Ovary (tissue), 10 donors: ENCODE data around the gene ARPC5L. TPM values are rescaled to one million over a fixed set of nuclear protein-coding genes. Genes with fewer than 3 reads are reported as not detected.

Source experiments
- DNase-seq, 5 donors: peaks; one replicate each; pipeline ENCODE4 v3.0.0-alpha.2; 2019 to 2020
- H3K27ac ChIP-seq, 2 donors: fragments of 200-600 bp; one replicate each; pipeline versions ENCODE4 v1.5.1 to v1.8.0; 2019 to 2022
- H3K27me3 ChIP-seq: fragments of 200-600 bp; one replicate; pipeline ENCODE4 v1.8.0; 2022
- H3K36me3 ChIP-seq: fragments of 200-600 bp; sonication (generic); one replicate; pipeline ENCODE4 v1.5.1; 2019
- H3K4me1 ChIP-seq: one replicate; pipeline ENCODE4 v1.8.1; 2013; ENCODE audit warnings: mild to moderate bottlenecking, moderate library complexity; ENCODE audit not compliant: insufficient read depth
- H3K4me3 ChIP-seq: fragments of 200-600 bp; sonication (generic); one replicate; pipeline ENCODE4 v1.5.1; 2017
- H3K9me3 ChIP-seq, 2 donors: fragments of 200-600 bp in 1 of 2; sonication (generic) in 1 of 2; one replicate each; pipeline versions ENCODE4 v1.5.1 to v1.8.1; 2013 to 2019; ENCODE audit warnings: mild to moderate bottlenecking in 1 of 2, moderate library complexity in 1 of 2
- CTCF ChIP-seq, 3 donors: fragments of 450-650 bp in 2 of 3; fragments of 200-600 bp in 1 of 3; IDR thresholded peaks; one replicate each; pipeline versions ENCODE4 v1.5.1 to v1.8.0; 2016 to 2022; ENCODE audit warnings: antibody characterized with exemption in 3 of 3, mild to moderate bottlenecking in 1 of 3
- EP300 ChIP-seq: sonication (generic); formaldehyde crosslinking; IDR thresholded peaks from one replicate; pipeline ENCODE4 v1.6.1; 2017; ENCODE audit warnings: antibody characterized with exemption
- POLR2A ChIP-seq: fragments of 450-650 bp; IDR thresholded peaks from one replicate; pipeline ENCODE4 v1.6.1; 2017; ENCODE audit warnings: antibody characterized with exemption, mild to moderate bottlenecking, moderate library complexity
- WGBS, 3 donors: extraction: QIAGEN DNeasy Blood & Tissue Kit in 1 of 3; methylation state at CpG; one replicate each; pipeline versions ENCODE4 v1.1.5 to v1.1.7; 2013 to 2017; 5-methylcytosine and 5-hydroxymethylcytosine counted together
- intact Hi-C, 4 donors: fragments of 100-400 bp; cut with DNase I; formaldehyde crosslinking; loops; one replicate each; pipeline versions ENCODE4 v1.11.0 to v1.15.1; 2022 to 2023
- long read RNA-seq, 3 donors: library from polyadenylated mRNA in 2 of 3; unstranded in 2 of 3; transcript quantifications; one replicate each; pipeline ENCODE4 v2.0.0 and lab custom pipeline, GENCODE V29; 2021 to 2026
- polyA plus RNA-seq, 2 donors: library from polyadenylated mRNA; stranded (reverse); fragments of 200-250 nt in 1 of 2; fragments of 350-450 nt in 1 of 2; fragmentation: Illumina TruSeq in 1 of 2; extraction: RNeasy Lipid Tissue Mini Kit (QIAGEN cat#74804) in 1 of 2; gene quantifications; one replicate each; pipeline ENCODE4 v1.2.3, GENCODE V29; 2013 to 2014
- total RNA-seq, 7 donors: library from RNA; depleted of rRNA in 2 of 7; stranded (reverse); fragments of >200 nt in 2 of 7; fragmentation: NEBNext Ultra II Directional in 3 of 7; extraction: Animal tissue kit (Norgen Biotek cat#: 25700) in 3 of 7; gene quantifications; one replicate each; pipeline versions ENCODE4 v1.1.0 to v1.2.4, GENCODE V29; 2016 to 2023
- donor health status: DM: no; HTN: no; CAD: no; lungs with moderate emphysema.
- donor health status: DM: no; HTN: no; CAD: no.
- donor health status: Bipolar disorder and iron deficiency.
- donor health status: DM: yes; HTN: yes; CAD: no.
- donor health status: DM: no; HTN: no; CAD: no.
- donor health status: DM: yes; HTN: yes; CAD: no.

ARPC5L gene
- 10 to 100 TPM in 6 of 7 donors, 1 to 10 TPM in 1; 8.5 to 22.0 (median 16.6) TPM for total RNA-seq
- polyA plus RNA-seq: 10 to 100 TPM; 15.1 to 27.0 TPM
- long read RNA-seq, donor 1, transcript ARPC5L-201 (4 exons, 1,325 nt): major isoform, 9 of 10 reads
- long read RNA-seq, donor 1, partial matches to known transcripts: 0 of 10 reads
- long read RNA-seq, donor 1, other reads (novel, unspliced or antisense): 1 of 10 reads
- long read RNA-seq, donor 2, transcript ARPC5L-201 (4 exons, 1,325 nt): major isoform, 62 of 63 reads
- long read RNA-seq, donor 2, partial matches to known transcripts: 0 of 63 reads
- long read RNA-seq, donor 2, other reads (novel, unspliced or antisense): 0 of 63 reads
- long read RNA-seq, donor 3, transcript ARPC5L-201 (4 exons, 1,325 nt): major isoform, 35 of 47 reads
- long read RNA-seq, donor 3, partial matches to known transcripts: 0 of 47 reads
- long read RNA-seq, donor 3, other reads (novel, unspliced or antisense): 8 of 47 reads

GRCh38 chr9:124861342-124862229, at the start of gene ARPC5L, which contains the start of gene RPL35:
ARPC5L (plus strand) TSS chr9:124862130; CDS start chr9:124869291, 7,161 bp downstream.
RPL35 (minus strand) TSS chr9:124861957; CDS start chr9:124861912, 45 bp downstream.
- no peaks in the 10 kb centered on the region for H3K27me3 ChIP-seq
- peak within 1 kb of the TSS; percentile 49 for H3K4me3 ChIP-seq
- intact Hi-C loops: loop anchor here in 1 of 4 donors (10.0 kb wide), 1 partner anchor 283 kb away; the partner anchor contains the start of gene SCAI
- no peaks in the 10 kb centered on the region for H3K36me3 ChIP-seq
- TF ChIP-seq EP300 (no peak), POLR2A (peak; percentile 88), CTCF (IDR thresholded peaks at IDR 0.05) (peak in 2 of 3 donors; percentile 15 to 24)
- WGBS, 3 donors: 0% methylated on average over 64 to 92 of the region's 92 CpGs
- DNase-seq: peak; percentile 92 to 96 (median 94)
- H3K4me1 ChIP-seq: peaks cover 6% of the 10 kb centered on the region
- H3K9me3 ChIP-seq: no peaks in the 10 kb centered on the region
- H3K27ac ChIP-seq: peak within 1 kb of the TSS; percentile 47 to 76

- H3K4me3 ChIP-seq: no peak overlapping the region
- no peak overlapping the region for H3K27ac ChIP-seq
- 41 to 54% (median 52%) methylated on average over 6 of the region's 6 CpGs for WGBS, 3 donors
- H3K4me1 ChIP-seq: no peaks in the 10 kb centered on the region
- intact Hi-C loops: no loop called here
- H3K36me3 ChIP-seq: no peaks in the 10 kb centered on the region
- DNase-seq: peak in 2 of 5 donors; percentile 73 to 74
- H3K9me3 ChIP-seq: no peaks in the 10 kb centered on the region
- TF ChIP-seq CTCF (IDR thresholded peaks at IDR 0.05) (no peak), EP300 (no peak), POLR2A (no peak)
- no peaks in the 10 kb centered on the region for H3K27me3 ChIP-seq
These were observed 49.5 kb upstream of the ARPC5L start for GRCh38 chr9:124812441-124812876.

- no peak for TF ChIP-seq POLR2A
- TF ChIP-seq EP300: no peak
- no peak for TF ChIP-seq CTCF (IDR thresholded peaks at IDR 0.05)
- H3K4me3 ChIP-seq: no peak overlapping the region
- H3K9me3 ChIP-seq: no peaks in the 10 kb centered on the region
- no peak overlapping the region for H3K27ac ChIP-seq
- intact Hi-C loops: no loop called here
- H3K4me1 ChIP-seq: no peaks in the 10 kb centered on the region
- no peaks in the 10 kb centered on the region for H3K27me3 ChIP-seq
- DNase-seq: no peak
- 86 to 97% (median 95%) methylated on average over 7 of the region's 7 CpGs for WGBS, 3 donors
- no peaks in the 10 kb centered on the region for H3K36me3 ChIP-seq
These were observed 48.9 kb upstream of the ARPC5L start for GRCh38 chr9:124813041-124813440.

- intact Hi-C loops: no loop called here
- Histone ChIP-seq H3K4me3 (no peak overlapping the region), H3K9me3 (no peaks in the 10 kb centered on the region), H3K27me3 (no peaks in the 10 kb centered on the region), H3K4me1 (no peaks in the 10 kb centered on the region), H3K36me3 (no peaks in the 10 kb centered on the region), H3K27ac (no peak overlapping the region)
- TF ChIP-seq CTCF (IDR thresholded peaks at IDR 0.05): no peak
- TF ChIP-seq EP300: no peak
- no peak for TF ChIP-seq POLR2A
- WGBS, 3 donors: 67 to 86% (median 83%) methylated on average over 11 of the region's 11 CpGs
- DNase-seq: no peak
These were observed 48.3 kb upstream of the ARPC5L start for GRCh38 chr9:124813501-124814163.
